Liver (tissue), 3 donors: ENCODE measurements around the gene VCX2.
"Not testable (repeated sequence)": the region's sequence is repeated elsewhere in the genome, so short reads cannot be mapped to it uniquely, and the experiment has no call there.

ENCODE experiments used
- FOXA1 ChIP-seq: IDR thresholded peaks from 2 replicates; pipeline ENCODE4 v1.6.1; 2016; ENCODE audit warnings: antibody characterized with exemption
- GABPA ChIP-seq, 2 donors: IDR thresholded peaks in 1 of 2; conservative IDR thresholded peaks in 1 of 2; 2 replicates each; pipeline ENCODE4 v1.6.1; 2016; ENCODE audit warnings: antibody characterized with exemption in 2 of 2, mild to moderate bottlenecking in 1 of 2, moderate library complexity in 1 of 2
- HNF4G ChIP-seq: IDR thresholded peaks from 2 replicates; pipeline ENCODE4 v1.6.1; 2016; ENCODE audit warnings: antibody characterized with exemption
- JUND ChIP-seq, 2 donors: IDR thresholded peaks; 2 replicates each; pipeline ENCODE4 v1.6.1; 2016; ENCODE audit warnings: antibody characterized with exemption in 2 of 2
- NR2F2 ChIP-seq: IDR thresholded peaks from 2 replicates; pipeline ENCODE4 v1.6.1; 2016; ENCODE audit warnings: antibody characterized with exemption
- RAD21 ChIP-seq, 2 donors: IDR thresholded peaks; 2 replicates each; pipeline ENCODE4 v1.6.1; 2016; ENCODE audit warnings: antibody characterized with exemption in 2 of 2, mild to moderate bottlenecking in 2 of 2
- RXRA ChIP-seq, 2 donors: IDR thresholded peaks; 2 replicates each; pipeline ENCODE4 v1.6.1; 2017 to 2018; ENCODE audit warnings: antibody characterized with exemption in 2 of 2, mild to moderate bottlenecking in 1 of 2
- TAF1 ChIP-seq: conservative IDR thresholded peaks from 2 replicates; pipeline ENCODE4 v1.6.1; 2016; ENCODE audit warnings: antibody characterized with exemption, mild to moderate bottlenecking
- YY1 ChIP-seq: IDR thresholded peaks from 2 replicates; pipeline ENCODE4 v1.6.1; 2016; ENCODE audit warnings: antibody characterized with exemption, mild to moderate bottlenecking
- TF ChIP-seq, protein P1 (sequence below): IDR thresholded peaks from 2 replicates; pipeline ENCODE4 v1.6.1; 2016; ENCODE audit warnings: antibody characterized with exemption, mild to moderate bottlenecking
- TF ChIP-seq, protein P2 (sequence below): fragments of 150-350 bp; IDR thresholded peaks from 2 replicates; pipeline ENCODE4 v1.5.1; 2017; ENCODE audit warnings: improper control_type of control experiment, low read depth, low read length; ENCODE audit not compliant: missing input control
- TF ChIP-seq, protein P3 (sequence below): IDR thresholded peaks from 2 replicates; pipeline ENCODE4 v1.6.1; 2016; ENCODE audit warnings: antibody characterized with exemption
- TF ChIP-seq, protein P4 (sequence below): IDR thresholded peaks from 2 replicates; pipeline ENCODE4 v1.6.1; 2016; ENCODE audit warnings: antibody characterized with exemption
- TF ChIP-seq, protein P5 (sequence below): IDR thresholded peaks from 2 replicates; pipeline ENCODE4 v1.6.1; 2016; ENCODE audit warnings: antibody characterized with exemption
- donor health status: healthy.
- donor health status: healthy.

DNA sequence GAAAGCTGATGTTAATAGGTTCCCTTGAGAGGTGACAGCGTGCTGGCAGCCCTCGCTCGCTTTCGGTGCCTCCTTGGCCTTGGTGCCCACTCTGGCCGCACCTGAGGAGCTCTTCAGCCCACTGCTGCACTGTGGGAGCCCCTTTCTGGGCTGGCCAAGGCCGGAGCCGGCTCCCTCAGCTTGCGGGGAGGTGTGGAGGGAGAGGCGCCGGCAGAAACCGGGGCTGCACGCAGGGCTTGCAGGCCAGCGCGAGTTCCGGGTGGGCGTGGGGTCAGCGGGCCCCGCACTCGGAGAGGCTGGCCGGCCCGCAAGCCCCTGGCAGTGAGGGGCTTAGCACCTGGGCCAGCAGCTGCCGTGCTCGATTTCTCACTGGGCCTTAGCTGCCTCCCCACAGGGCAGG is 49.7 kb downstream of the VCX2 start:
- TF ChIP-seq, protein P1, sequence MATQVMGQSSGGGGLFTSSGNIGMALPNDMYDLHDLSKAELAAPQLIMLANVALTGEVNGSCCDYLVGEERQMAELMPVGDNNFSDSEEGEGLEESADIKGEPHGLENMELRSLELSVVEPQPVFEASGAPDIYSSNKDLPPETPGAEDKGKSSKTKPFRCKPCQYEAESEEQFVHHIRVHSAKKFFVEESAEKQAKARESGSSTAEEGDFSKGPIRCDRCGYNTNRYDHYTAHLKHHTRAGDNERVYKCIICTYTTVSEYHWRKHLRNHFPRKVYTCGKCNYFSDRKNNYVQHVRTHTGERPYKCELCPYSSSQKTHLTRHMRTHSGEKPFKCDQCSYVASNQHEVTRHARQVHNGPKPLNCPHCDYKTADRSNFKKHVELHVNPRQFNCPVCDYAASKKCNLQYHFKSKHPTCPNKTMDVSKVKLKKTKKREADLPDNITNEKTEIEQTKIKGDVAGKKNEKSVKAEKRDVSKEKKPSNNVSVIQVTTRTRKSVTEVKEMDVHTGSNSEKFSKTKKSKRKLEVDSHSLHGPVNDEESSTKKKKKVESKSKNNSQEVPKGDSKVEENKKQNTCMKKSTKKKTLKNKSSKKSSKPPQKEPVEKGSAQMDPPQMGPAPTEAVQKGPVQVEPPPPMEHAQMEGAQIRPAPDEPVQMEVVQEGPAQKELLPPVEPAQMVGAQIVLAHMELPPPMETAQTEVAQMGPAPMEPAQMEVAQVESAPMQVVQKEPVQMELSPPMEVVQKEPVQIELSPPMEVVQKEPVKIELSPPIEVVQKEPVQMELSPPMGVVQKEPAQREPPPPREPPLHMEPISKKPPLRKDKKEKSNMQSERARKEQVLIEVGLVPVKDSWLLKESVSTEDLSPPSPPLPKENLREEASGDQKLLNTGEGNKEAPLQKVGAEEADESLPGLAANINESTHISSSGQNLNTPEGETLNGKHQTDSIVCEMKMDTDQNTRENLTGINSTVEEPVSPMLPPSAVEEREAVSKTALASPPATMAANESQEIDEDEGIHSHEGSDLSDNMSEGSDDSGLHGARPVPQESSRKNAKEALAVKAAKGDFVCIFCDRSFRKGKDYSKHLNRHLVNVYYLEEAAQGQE, result not testable (repeated sequence)
- TF ChIP-seq, protein P2, sequence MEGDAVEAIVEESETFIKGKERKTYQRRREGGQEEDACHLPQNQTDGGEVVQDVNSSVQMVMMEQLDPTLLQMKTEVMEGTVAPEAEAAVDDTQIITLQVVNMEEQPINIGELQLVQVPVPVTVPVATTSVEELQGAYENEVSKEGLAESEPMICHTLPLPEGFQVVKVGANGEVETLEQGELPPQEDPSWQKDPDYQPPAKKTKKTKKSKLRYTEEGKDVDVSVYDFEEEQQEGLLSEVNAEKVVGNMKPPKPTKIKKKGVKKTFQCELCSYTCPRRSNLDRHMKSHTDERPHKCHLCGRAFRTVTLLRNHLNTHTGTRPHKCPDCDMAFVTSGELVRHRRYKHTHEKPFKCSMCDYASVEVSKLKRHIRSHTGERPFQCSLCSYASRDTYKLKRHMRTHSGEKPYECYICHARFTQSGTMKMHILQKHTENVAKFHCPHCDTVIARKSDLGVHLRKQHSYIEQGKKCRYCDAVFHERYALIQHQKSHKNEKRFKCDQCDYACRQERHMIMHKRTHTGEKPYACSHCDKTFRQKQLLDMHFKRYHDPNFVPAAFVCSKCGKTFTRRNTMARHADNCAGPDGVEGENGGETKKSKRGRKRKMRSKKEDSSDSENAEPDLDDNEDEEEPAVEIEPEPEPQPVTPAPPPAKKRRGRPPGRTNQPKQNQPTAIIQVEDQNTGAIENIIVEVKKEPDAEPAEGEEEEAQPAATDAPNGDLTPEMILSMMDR, result not testable (repeated sequence)
- TF ChIP-seq GABPA (IDR thresholded peaks at IDR 0.05 in 1 of 2, conservative IDR thresholded peaks at IDR 0.05 in 1 of 2); HNF4G; JUND (IDR thresholded peaks at IDR 0.05); TAF1; RAD21 (IDR thresholded peaks at IDR 0.05); FOXA1; RXRA (IDR thresholded peaks at IDR 0.05); YY1; NR2F2: not testable (repeated sequence)
- TF ChIP-seq, protein P3, sequence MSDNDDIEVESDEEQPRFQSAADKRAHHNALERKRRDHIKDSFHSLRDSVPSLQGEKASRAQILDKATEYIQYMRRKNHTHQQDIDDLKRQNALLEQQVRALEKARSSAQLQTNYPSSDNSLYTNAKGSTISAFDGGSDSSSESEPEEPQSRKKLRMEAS, result not testable (repeated sequence)
- TF ChIP-seq, protein P4, sequence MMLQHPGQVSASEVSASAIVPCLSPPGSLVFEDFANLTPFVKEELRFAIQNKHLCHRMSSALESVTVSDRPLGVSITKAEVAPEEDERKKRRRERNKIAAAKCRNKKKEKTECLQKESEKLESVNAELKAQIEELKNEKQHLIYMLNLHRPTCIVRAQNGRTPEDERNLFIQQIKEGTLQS, result not testable (repeated sequence)
- TF ChIP-seq, protein P5, sequence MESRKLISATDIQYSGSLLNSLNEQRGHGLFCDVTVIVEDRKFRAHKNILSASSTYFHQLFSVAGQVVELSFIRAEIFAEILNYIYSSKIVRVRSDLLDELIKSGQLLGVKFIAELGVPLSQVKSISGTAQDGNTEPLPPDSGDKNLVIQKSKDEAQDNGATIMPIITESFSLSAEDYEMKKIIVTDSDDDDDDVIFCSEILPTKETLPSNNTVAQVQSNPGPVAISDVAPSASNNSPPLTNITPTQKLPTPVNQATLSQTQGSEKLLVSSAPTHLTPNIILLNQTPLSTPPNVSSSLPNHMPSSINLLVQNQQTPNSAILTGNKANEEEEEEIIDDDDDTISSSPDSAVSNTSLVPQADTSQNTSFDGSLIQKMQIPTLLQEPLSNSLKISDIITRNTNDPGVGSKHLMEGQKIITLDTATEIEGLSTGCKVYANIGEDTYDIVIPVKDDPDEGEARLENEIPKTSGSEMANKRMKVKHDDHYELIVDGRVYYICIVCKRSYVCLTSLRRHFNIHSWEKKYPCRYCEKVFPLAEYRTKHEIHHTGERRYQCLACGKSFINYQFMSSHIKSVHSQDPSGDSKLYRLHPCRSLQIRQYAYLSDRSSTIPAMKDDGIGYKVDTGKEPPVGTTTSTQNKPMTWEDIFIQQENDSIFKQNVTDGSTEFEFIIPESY, result not testable (repeated sequence)
